H1 (cell line): ENCODE results near the gene MRPL20. TPM values are rescaled to one million over a fixed set of nuclear protein-coding genes. Genes with fewer than 3 reads are reported as not detected.
A peak's percentile ranks its signal among the peaks of the same experiment; 100 is the strongest.

Experiments used
- ASH2L ChIP-seq: fragments of 200-600, 300-600 bp; sonication (generic); IDR thresholded peaks from one replicate; pipeline ENCODE4 v1.7.1; 2017; ENCODE audit warnings: low read length
- ATF2 ChIP-seq: IDR thresholded peaks from 2 replicates; pipeline ENCODE4 v1.6.1; 2012; ENCODE audit warnings: low read length, inconsistent platforms
- ATF3 ChIP-seq: IDR thresholded peaks from 2 replicates; pipeline ENCODE4 v1.6.1; 2011; ENCODE audit warnings: low read depth, mild to moderate bottlenecking, low read length; ENCODE audit not compliant: insufficient read depth
- BCL11A ChIP-seq, 2 experiments: IDR thresholded peaks; one replicate each; pipeline ENCODE4 v1.6.1; 2011; ENCODE audit warnings: low read depth in 2 of 2, low read length in 2 of 2, mild to moderate bottlenecking in 2 of 2
- CBX5 ChIP-seq: fragments of 300-800, 300-1000 bp; sonication (generic); IDR thresholded peaks from 2 replicates; pipeline ENCODE4 v1.7.1; 2016; ENCODE audit warnings: antibody characterized with exemption, low read length, low read depth
- CREB1 ChIP-seq: IDR thresholded peaks from 2 replicates; pipeline ENCODE4 v1.6.1; 2012; ENCODE audit warnings: inconsistent platforms
- CTBP2 ChIP-seq: IDR thresholded peaks from 2 replicates; pipeline ENCODE4 v1.7.0; 2011; ENCODE audit warnings: borderline replicate concordance, mild to moderate bottlenecking, moderate library complexity, mixed read lengths, low read length; ENCODE audit not compliant: insufficient read depth, insufficient read length
- EZH2 ChIP-seq: fragments of 200-600 bp; sonication (generic); IDR thresholded peaks from 2 replicates; pipeline ENCODE4 v1.7.1; 2012; ENCODE audit warnings: low read depth, mild to moderate bottlenecking, moderate library complexity, low read length, inconsistent platforms; ENCODE audit not compliant: severe bottlenecking
- HDAC6 ChIP-seq: IDR thresholded peaks from one replicate; pipeline ENCODE4 v1.7.1; 2012; ENCODE audit warnings: low read depth, mild to moderate bottlenecking, inconsistent platforms, low read length, moderate library complexity
- JUN ChIP-seq: IDR thresholded peaks from 2 replicates; pipeline ENCODE4 v1.6.1; 2011; ENCODE audit warnings: low read depth, mild to moderate bottlenecking, improper control_type of control experiment, low read length
- MAFK ChIP-seq: IDR thresholded peaks from 2 replicates; pipeline ENCODE4 v1.6.1; 2012; ENCODE audit warnings: low read depth, mild to moderate bottlenecking, improper control_type of control experiment, low read length
- PHF8 ChIP-seq: fragments of 200-600 bp; sonication (generic); conservative IDR thresholded peaks from 2 replicates; pipeline ENCODE4 v1.7.1; 2012; ENCODE audit warnings: low read depth, mild to moderate bottlenecking, inconsistent platforms, low read length, moderate library complexity
- POLR2A ChIP-seq, 2 experiments: IDR thresholded peaks; 1 replicate in 1 of 2; 2 replicates in 1 of 2; pipeline ENCODE4 v1.6.1; 2011; ENCODE audit warnings: low read depth in 2 of 2, low read length in 2 of 2, mild to moderate bottlenecking in 2 of 2; ENCODE audit errors: control extremely low read depth in 1 of 2
- RAD21 ChIP-seq, 2 experiments: IDR thresholded peaks in 1 of 2; conservative IDR thresholded peaks in 1 of 2; 2 replicates each; pipeline ENCODE4 v1.6.1; 2011; ENCODE audit warnings: low read depth in 2 of 2, low read length in 2 of 2, improper control_type of control experiment in 1 of 2, inconsistent platforms in 1 of 2, mild to moderate bottlenecking in 1 of 2, moderate library complexity in 1 of 2
- RBBP5 ChIP-seq: IDR thresholded peaks from 2 replicates; pipeline ENCODE4 v1.7.1; 2012; ENCODE audit warnings: low read depth, mild to moderate bottlenecking, inconsistent platforms, low read length, moderate library complexity, borderline replicate concordance
- RFX5 ChIP-seq: IDR thresholded peaks from 2 replicates; pipeline ENCODE4 v1.6.1; 2011; ENCODE audit warnings: low read depth, low read length, improper control_type of control experiment, borderline replicate concordance
- SIRT6 ChIP-seq: IDR thresholded peaks from one replicate; pipeline ENCODE4 v1.7.1; 2012; ENCODE audit warnings: low read length, inconsistent platforms
- SIX5 ChIP-seq: IDR thresholded peaks from 2 replicates; pipeline ENCODE4 v1.6.1; 2011; ENCODE audit warnings: mild to moderate bottlenecking, low read depth, low read length
- SP4 ChIP-seq: IDR thresholded peaks from 2 replicates; pipeline ENCODE4 v1.6.1; 2012; ENCODE audit warnings: low read length, inconsistent platforms
- USF2 ChIP-seq: IDR thresholded peaks from 2 replicates; pipeline ENCODE4 v1.6.1; 2011; ENCODE audit warnings: low read length, improper control_type of control experiment
- YY1 ChIP-seq: IDR thresholded peaks from 2 replicates; pipeline ENCODE4 v1.6.1; 2011; ENCODE audit warnings: low read depth, mild to moderate bottlenecking, low read length
- polyA plus RNA-seq, 7 experiments: library from polyadenylated mRNA; depleted of rRNA in 3 of 7; stranded (reverse) in 5 of 7; unstranded in 2 of 7; fragments of >200 nt in 5 of 7; fragments of 200-250 nt in 2 of 7; gene quantifications; 1 replicate in 5 of 7; 2 replicates in 1 of 7; 4 replicates in 1 of 7; pipeline versions ENCODE4 v1.2.1 to v1.2.3, GENCODE V29; 2011 to 2013; ENCODE audit warnings: missing spikeins in 2 of 7, mixed read lengths in 2 of 7
- total RNA-seq: library from RNA; stranded (reverse); fragmentation: NEBNext Ultra II Directional; extraction: Animal tissue kit (Norgen Biotek cat#: 25700); gene quantifications from 2 replicates; pipeline ENCODE4 v1.2.1, GENCODE V29; 2021

Gene MRPL20
- total and polyA plus RNA-seq, 2 of the 8 experiments (the other 6 are each of a cell fraction or from before 2014, with no cell fraction given) = 126 to 151 TPM

GRCh38 chr1:1399187-1399871 lies 7.8 kb downstream of the MRPL20 start, which contains the start of gene CCNL2 (continued):
- TF ChIP-seq PHF8 = peak; percentile 89
- TF ChIP-seq SIX5 = no peak
- no peak for TF ChIP-seq ATF2
- TF ChIP-seq USF2 = no peak; the same call in 1 of the 2 replicates
- TF ChIP-seq CTBP2 = no peak
- no peak for TF ChIP-seq MAFK
- peak; percentile 95 for TF ChIP-seq CREB1
- TF ChIP-seq YY1 = peak; percentile 91
- no peak for TF ChIP-seq EZH2
- no peak for TF ChIP-seq SIRT6
- TF ChIP-seq CBX5 = no peak
- TF ChIP-seq BCL11A (IDR thresholded peaks at IDR 0.05; ENCODE audit: low read depth in 2 of 2, low read length in 2 of 2) = no peak
- peak; percentile 6 to 24; a peak in 2 of 4 replicates for TF ChIP-seq RAD21 (IDR thresholded peaks at IDR 0.05 in 1 of 2, conservative IDR thresholded peaks at IDR 0.05 in 1 of 2; ENCODE audit: low read depth in 2 of 2, low read length in 2 of 2)
- peak in 1 of 2 experiments; percentile 66; a peak in 1 of 3 replicates for TF ChIP-seq POLR2A (IDR thresholded peaks at IDR 0.05; ENCODE audit: control extremely low read depth in 1 of 2, low read depth in 2 of 2, low read length in 2 of 2)
- peak; percentile 29 for TF ChIP-seq ASH2L
- TF ChIP-seq JUN = no peak
- no peak for TF ChIP-seq HDAC6
- 0 out of 2 replicates have a peak, but pooled peaks have one; percentile 9 for TF ChIP-seq RFX5
- no peak for TF ChIP-seq SP4
- 0 out of 2 replicates have a peak, but pooled peaks have one; percentile 33 for TF ChIP-seq RBBP5
- no peak for TF ChIP-seq ATF3
